HG02943 (cell line): Measurements from ENCODE around the gene CCDC196.
"Not testable (repeated sequence)": the region's sequence is repeated elsewhere in the genome, so short reads cannot be mapped to it uniquely, and the experiment has no call there.

Experiments used
- ATAC-seq: cut with Tn5 transposase; IDR thresholded peaks from one replicate; pipeline ENCODE4 v1.9.1; 2021; ENCODE audit warnings: mild to moderate bottlenecking, low read depth, moderate library complexity; ENCODE audit not compliant: unreplicated experiment

The CCDC196 gene

GRCh38 chr14:66493750-66494149 is 7.6 kb downstream of the CCDC196 start:
- no peak for ATAC-seq

GRCh38 chr14:66495218-66496098 is 9.3 kb downstream of the CCDC196 start:
- ATAC-seq, result peak; percentile 81

- ATAC-seq, result no peak
These were observed 10.1 kb downstream of the CCDC196 start for GRCh38 chr14:66496188-66496807.

DNA sequence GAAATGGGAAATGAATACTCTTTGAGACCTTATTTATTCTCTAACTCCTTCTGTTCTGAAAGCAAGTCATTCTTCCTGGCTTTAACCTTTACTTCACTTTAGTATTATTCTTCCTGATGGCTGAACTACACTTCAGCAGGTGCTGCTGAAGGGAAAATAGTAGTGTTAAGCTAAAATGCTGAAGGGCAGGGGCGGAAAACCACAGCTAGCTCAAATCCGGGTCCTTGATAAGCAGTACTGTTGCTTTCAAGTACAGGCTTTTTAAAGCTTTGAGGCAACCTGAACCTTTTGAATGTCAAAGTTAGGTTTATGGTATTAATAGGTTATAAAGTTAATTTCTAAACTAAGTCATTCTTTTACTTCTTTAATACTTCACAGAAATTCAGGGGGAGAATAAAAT is 10.7 kb downstream of the CCDC196 start:
- no peak for ATAC-seq

DNA sequence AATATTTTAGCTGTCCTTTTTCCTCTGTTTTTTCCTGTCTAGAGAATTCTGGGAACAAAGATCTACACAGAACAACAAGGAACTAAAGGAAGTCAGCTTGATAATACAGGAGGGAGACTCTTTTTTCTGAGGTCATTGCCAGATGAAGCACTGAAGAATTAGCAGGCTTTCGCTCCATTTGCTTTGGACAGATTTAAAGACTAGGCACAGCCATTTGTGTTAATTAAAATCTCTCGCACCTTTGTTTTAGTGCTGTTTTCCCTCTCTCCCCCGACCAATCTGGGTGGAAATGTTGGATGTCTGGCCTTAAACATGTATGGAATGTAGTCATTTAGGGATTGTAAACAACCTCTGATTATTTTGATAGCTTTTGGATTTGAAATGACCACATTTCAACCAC is 12.1 kb downstream of the CCDC196 start:
- no peak for ATAC-seq

GRCh38 chr14:66501592-66501991 is 15.4 kb downstream of the CCDC196 start:
- ATAC-seq, result no peak

GRCh38 chr14:66502836-66503235 is 16.7 kb downstream of the CCDC196 start:
- not testable (repeated sequence) for ATAC-seq

DNA sequence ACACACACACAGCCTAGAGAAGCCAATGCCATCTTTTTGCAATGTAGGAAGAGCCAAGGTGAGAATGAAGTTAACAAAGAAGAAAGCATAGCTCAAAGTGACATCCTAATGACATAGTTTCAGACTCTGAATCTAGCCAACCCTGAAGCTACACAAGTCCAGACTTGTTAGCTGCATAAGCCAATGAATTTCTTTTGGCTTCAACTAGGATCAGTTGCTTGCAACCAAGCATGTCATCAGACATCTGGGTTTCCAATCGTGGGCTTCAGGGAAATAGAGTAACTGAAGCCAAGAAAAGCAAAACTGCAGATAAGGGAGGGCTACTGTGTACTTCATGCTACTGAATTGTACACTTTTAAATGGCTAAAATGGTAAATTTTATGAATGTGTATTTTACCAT is 17.4 kb downstream of the CCDC196 start:
- ATAC-seq, result no peak

DNA sequence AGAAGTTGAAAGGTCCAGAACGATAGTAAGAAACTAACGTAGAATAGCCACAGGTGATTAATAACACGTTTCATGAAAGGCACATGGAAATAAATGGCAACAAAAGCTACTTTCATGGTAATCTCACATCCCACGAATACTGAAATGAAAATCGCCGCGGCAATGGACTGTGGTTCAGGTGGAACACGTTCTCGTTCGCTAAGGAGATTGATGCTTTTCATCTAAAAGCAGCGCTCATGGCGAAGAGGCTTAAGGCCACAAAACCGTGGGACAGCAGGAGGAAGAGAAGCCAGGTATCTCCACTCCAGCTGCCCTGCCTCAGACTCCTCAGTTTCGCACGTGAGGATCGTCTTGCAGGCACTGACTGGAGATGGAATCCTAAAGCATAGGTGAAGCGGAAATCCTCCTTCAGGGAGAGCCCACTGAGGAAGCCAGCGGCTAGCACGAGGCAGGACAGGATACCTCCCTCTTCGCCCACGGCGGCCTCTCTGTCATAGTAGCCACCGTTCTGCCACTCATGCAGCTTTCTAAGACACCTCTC is 21.1 kb downstream of the CCDC196 start:
- ATAC-seq, result no peak

GRCh38 chr14:66507722-66508546 is 21.8 kb downstream of the CCDC196 start, which contains the start of gene GPHN:
GPHN (plus strand) TSS chr14:66508147.
- ATAC-seq, result peak; percentile 80

DNA sequence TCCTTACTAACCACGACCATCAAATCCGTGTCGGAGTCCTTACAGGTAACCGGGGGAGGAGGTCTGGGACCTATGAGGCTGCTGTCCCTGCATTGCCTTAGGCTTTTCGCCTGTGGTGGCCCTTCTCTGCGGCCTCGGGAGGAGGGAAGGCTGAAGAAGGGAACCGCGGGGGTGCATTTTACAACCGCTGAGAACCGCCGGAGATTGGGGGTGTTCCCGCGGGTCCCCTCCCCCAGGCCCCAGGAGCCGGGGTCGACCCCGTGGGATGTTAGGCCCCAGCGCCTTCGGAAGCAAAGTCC is 22.3 kb downstream of the CCDC196 start:
- ATAC-seq, result peak; percentile 10

DNA sequence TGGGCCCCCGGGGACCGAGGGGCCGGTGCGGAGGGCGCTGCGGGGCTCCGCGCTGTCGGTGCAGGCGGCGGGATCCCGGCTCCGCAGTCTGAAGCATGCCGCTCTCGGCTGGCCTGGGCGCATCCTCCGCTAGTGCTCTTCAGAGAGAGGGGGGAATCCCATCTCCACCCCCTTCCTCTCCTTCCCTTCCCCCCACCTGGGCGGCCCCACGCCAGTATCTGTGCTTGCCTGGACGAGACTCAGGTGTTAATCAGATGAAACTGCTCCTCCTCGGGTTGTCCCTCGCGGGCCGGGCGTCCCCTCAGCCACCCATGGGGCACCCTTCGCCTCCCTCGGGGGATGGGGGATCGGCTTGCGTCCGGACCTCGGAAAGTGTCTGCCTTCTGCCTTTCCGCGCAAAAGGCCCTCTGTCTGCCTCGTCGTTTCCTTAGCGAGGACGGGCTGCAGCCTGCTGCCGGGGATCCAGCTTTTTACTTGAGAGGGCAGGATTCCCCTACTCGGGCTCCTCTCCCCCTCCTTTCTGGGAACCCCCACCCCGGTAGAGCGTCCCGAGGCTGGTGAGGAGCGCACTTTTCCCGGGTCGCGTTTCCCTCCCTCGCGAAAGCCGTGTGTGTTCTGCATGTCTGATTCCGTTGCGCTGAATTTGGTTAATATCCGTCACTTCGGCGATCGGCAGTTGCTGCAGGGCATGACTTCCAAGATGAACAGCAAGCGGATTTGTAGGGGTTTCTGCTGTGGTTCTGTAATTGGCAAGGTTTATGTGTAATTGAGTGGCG is 22.9 kb downstream of the CCDC196 start:
- no peak for ATAC-seq

DNA sequence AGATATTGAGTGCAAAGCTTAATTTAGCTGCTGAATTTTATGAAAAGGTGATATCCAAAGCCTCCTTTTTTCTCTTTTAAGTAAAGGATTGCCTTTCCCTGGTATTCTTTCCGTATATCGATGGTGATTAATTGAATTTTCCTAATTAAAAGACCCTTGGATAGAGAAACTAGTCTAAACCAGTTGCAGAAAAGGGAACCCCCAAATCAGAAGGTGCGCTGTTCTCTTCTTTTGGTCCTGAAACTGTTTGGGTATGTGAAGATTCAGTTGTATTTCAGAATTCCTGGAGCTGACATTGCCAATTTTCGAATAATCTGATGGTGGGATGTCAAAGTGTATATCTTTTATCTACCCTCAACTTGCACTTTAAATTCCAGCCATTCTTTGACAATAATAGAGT is 23.7 kb downstream of the CCDC196 start:
- ATAC-seq, result no peak

DNA sequence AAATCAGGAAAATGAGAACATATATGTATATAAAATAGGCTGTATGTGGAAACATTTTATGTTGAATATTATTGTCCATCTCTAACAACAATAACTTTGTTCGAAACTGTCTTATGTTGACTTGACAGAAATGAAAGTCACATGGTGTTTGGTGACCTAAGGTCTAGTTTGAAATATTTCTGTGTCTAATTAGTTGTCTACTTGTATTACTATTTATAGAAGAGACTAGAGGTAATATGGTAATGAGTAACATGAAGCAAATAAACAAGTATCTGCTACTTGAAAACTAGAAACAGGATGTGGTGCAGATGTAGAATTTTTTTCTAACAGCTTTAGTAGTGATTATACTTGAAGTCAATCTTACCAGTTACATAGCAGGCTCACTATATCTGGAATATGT is 25.7 kb downstream of the CCDC196 start:
- no peak for ATAC-seq

DNA sequence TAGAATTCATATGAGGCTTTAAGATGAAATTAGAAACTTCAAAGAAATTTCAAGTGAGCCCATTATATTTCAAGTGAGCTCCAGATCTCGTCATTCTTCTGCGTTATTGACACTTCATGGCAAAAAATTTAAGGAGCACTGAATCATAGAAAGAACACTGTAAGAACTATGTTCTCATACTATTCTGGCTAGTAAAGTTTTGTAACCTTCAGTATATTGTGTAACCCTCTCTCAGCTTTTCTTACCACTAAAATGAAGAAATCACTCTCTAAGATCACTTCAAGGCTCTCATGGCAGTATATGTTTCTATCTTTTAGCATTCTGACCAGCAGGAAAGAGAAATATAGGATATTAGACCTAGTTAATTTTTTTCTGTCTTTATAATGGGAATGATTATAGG is 28.0 kb downstream of the CCDC196 start:
- ATAC-seq, result no peak

DNA sequence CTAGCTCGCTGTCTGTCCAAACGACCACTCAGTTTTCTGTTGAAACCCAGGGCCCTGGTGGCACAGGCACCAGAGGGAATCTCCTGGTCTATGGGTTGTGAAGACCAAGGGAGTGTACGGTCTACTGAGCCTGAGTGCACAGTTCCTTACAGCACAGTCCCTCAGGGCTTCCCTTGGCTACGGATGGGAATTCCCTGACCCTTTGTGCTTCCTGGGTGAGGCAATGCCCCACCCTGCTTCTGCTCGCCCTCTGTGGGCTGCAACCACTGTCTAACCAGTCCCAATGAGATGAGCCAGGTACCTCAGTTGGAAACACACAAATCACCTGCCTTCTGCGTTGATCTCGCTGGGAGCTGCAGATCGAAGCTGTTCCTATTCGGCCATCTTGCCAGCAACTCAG is 44.4 kb downstream of the CCDC196 start:
- ATAC-seq, result no peak

DNA sequence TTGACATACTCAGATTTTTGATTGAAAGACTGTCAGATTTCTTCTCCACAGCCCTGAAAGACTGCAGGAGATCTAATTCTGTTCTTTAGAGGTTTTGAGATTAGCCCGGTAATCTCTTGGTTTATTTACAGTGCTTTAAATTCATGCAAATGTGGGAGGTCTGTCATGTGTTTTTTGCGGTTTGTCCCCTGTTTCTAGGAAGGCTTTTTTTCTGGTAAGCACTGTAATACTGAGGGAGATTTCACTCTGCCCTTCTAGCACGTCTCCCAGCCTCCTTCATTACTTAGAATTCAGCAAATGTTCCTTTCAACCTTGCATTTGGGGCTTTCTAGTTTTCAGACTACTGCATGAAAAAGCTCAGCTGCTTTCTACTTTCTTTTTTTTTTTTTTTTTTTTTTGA is 52.9 kb downstream of the CCDC196 start:
- ATAC-seq, result no peak

- no peak for ATAC-seq
These were observed 53.9 kb downstream of the CCDC196 start for GRCh38 chr14:66540038-66540437.

- ATAC-seq, result no peak
These were observed 55.5 kb downstream of the CCDC196 start for GRCh38 chr14:66541627-66542026.

DNA sequence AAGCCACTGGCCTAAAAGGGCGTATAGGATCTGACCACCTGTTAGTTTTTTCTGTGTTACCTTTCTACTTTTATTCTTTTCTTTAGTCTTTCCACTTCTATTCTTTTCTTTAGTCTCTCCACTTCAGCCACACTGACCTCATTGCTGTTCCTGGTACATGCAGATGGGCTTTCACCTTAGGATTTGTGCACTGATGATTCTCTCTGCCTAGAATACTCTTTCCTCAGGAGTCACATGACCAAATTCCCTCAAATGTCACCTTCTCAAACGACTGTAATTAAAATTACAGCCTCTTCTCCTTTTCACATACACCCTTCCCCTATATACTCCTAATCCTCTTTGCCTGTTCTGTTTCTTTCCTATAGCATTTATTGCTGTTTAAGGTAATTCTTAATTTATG is 57.8 kb downstream of the CCDC196 start:
- no peak for ATAC-seq
